DMS153 (cell line): ENCODE measurements around the gene TMCC3.

Source experiments
- DNase-seq: peaks from one replicate; lab custom pipeline; 2025; lab: John Stamatoyannopoulos, UW

The TMCC3 gene

DNA sequence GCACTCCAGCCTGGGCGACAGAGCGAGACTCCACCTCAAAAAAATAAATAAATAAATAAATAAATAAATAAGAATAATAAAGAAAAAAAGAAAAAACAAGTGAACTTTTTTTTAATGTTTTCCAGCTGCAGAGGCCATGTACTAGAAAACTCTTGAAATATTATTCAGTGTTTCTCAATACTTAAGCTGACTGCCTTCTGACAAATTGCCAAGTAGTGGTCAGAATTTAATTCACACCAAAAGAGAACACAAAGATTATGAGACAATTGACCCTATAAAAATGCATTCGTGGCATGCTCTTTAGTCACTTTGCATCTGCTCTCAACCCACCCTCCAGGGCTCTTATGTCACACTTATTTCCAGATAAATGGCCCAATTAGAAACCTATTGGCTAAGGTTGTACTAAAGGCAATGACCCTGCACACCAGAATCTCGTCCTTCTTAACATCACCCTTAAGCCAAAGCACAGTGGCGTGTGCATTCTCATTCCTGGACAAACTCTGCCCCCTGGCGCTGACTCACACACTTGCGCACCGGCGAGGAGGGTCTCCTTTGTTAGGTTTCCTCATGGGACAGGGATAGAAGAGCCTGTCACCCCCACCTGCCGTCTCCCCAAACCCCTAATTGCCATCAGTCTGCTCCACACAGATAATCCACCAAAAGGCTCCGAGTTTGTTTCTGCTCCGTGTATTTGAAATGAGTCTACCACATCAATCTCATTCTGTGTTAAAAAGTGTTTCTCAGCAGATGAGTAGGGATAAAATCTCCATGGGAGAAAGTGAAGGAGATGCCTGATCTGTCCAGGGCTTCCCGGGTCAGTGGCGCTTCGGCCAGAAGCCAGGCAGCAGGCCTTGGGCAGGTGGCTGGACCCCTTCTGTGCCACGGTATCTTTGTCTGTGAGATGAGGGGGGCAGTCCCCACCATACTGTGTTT is 117.6 kb downstream of the TMCC3 start:
- DNase-seq: peak; percentile 64

DNA sequence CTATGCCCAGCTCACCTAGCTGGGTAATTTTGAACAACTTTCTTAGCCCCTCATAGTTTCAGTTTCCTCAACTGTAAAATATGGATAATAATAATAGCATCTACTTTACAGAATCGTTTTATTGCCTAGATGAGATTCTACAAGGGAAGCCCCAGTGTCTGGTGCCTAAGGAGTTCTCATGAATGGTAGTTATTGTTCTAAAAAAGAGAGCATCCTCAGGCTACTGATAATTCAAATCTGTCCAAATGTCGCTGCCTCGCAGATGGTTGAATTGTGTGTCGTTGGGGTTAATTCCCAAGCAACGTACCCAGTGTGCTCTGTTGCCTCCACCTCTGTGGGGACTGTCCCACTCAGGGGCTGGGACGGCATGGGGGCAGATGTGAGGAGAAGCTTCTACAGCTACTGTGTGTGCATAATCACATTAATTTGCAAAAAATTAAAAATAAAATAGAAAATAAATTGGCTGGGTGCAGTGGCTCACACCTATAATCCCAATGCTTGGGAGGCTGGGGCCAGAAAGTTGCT is 119.1 kb downstream of the TMCC3 start:
- DNase-seq: no peak

DNA sequence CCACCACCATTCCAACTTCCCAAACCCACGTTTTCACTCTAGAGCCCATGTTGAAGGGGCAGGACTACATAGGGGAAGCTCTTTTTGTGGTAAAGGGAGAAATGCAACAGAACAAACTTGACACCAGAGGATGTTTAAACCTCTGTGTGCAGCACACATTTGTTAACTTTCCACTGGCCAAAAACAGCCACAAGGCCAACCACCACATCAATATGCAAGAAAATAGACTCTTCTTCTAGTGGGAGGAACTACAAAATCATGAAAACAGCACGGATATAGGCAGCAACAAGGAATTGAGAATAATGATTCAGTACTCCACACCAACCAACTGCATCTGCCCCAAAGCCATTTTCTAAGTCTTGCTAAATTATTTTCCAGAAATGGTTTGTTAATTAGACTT is 124.4 kb downstream of the TMCC3 start:
- DNase-seq: no peak
